Measurements from ENCODE around the gene SVEP1. TPM values are rescaled to one million over a fixed set of nuclear protein-coding genes. Genes with fewer than 3 reads are reported as not detected.

SVEP1 gene
- total RNA-seq, 1 donor from 2014 or later, result 19.7 TPM

DNA sequence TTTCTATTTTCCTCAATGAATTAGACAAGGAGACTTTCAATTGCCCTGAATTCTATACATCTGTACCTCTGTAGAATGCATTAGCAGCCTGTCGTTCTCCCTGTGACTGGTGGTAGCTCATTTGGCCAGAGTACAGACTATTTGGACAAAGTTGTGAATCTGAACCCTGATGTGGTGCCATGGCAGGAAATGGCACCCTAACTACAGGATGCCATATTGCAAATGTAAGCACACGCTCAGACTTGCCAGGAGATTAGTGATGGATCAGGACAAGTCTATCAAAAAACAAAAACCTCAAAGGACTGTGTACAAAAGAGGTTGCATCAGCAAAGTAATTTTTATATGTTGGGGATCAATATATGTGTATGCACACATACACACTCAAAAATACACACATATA is 58.3 kb downstream of the SVEP1 start:
- DNase-seq (ENCODE audit: low spot score), result no peak

DNA sequence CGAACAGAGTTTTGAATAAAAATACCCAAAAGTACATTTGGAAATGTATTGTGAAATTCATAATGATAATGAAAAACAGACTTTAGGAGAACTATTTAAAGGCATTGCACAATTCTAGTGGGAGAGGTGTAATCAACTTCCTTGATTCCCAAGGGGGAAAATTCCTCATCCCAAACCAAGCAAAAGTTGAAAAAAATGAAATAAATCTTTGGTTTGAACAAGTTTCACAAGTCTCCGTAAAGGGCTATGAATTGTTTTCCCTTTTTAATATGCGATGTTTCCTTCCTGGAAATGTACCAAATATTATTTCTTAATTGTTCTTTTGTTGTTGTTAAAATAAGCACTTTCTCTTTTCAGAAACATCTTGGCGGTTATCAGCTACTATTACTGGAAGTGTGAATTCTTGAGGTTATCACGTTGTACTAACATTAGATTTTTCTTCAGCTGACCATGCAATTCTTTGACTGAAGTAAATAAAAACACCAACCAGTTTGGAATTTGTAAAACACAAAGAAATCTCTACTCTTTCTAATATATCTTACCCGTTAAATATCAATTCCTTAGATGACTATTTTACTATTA is 59.3 kb downstream of the SVEP1 start:
- DNase-seq (ENCODE audit: low spot score), result no peak

DNA sequence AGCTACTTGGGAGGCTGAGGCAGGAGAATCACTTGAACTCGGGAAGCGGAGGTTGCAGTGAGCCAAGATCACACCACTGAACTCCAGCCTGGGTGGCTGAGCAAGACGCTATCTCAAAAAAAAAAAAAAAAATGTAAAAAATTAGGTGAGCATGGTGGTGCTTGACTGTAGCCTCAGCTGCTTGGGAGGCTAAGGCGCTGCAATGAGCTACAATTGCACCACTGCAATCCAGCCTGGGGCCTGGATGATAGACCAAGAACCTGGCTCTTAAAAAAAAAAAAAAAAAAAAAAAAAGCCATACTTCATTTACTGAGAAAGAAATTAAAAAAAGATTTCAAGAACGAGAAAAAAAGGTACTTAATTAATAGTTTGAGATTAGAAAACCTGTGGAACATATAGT is 62.1 kb downstream of the SVEP1 start:
- DNase-seq (ENCODE audit: low spot score), result no peak

DNA sequence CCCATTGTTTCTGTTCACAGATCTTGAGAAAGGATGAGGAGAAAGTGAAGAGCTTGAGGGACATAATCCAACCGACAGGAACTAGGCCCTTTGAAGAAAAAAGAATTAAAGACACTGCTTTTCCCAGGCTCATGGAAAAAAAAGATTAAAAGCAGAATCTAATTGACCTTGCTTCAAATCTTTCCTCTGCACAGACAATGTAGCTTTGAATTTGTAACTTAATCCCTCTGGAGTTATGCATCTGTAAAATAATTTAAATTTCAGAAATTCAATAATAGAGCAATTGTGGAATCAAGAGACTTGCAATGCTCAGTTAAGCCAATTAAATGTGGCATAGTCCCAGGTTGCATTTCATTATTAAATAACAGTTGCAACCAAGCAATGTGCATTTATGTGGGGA is 64.6 kb downstream of the SVEP1 start:
- no peak for DNase-seq (ENCODE audit: low spot score)

DNA sequence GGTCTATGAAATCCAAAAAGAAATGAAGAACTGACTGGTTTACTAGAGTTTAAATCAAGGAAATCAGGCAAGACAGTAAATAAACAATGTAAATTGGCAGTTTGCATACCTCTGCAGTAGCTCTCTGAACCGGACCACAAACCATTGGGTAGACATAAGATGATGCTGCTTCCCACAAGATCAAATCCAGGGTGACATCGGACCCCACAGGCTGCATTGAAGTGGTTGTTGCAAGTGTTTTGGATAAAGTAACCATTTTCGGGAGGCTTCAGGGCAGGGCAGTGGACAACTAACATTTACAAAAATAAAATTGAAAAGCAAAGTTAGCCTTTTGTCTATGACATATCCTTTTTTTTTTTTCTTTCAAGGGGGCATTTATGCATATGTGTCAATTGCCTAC is 66.7 kb downstream of the SVEP1 start:
- DNase-seq (ENCODE audit: low spot score), result no peak

DNA sequence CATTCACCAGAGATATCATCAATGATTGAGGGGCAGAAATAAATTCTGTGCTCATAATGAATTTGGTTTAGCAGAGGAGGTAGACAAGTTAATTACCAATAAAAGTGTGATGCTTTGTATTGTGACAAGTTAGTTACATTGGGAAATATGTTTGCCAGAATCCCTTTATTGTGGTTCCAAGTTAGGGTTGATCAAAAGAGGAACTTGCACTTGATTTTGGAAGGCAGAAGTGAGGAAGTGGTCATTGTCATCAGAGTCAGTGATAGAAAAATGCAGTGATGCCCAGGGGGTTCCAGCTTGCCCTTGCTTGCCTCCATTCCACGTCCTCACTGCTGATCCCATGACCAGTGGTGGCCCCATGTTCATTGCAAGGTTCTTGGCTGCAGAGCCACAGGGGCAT is 69.7 kb downstream of the SVEP1 start:
- no peak for DNase-seq (ENCODE audit: low spot score)

DNA sequence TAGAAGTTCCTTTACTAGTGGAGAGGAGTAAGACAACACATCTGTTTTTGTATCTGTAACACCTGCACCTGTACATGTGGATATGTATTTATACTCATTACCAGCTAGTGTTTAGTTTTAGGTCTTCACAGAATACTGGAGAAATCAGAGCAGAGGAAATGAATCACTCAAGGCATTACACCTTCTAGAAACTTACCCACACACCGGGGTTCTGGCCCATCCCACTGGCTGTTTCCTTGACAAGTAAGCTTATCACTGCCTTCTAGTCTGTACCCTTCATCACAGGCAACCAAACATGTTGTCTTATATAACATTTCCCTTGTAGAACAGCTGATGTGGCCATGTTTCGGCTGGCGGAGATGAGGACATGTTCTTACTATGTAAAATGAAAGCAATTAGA is 76.7 kb downstream of the SVEP1 start:
- no peak for DNase-seq (ENCODE audit: low spot score)

DNA sequence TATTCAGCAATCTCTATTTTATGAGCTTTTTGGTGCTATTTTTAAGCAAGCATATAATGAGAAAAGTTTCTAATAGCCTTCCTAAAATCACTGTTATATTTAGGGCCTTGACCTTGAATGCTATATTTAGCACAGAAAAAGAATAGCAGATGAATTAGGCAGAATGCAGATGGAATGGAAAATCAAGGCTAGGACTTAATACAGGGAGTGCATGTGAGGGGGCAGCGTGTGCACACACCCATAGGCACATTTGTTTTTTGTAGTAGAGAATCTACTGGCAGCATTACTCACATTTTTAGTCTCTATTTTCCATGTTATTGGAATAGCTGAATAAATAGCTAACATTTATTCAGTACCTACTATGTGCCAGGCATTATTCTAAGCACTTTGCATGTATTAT is 79.9 kb downstream of the SVEP1 start:
- no peak for DNase-seq (ENCODE audit: low spot score)

DNA sequence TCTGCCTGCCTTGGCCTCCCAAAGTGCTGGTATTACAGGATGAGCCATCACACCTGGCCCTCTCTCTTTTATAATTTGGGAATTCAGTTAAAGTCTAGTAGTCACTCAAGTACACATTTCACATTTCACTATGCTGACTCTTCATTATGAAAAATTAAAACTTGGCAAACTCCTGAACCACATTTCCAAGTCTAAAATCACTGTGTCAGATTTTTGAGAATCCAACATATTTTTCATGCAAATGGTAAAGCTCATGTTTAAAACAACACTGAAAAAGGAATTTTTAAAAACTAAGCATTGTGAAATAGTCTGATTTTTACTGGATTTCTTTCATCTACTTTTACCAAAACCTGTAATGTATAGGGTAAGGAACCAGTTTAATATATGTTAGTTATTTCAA is 92.3 kb downstream of the SVEP1 start:
- DNase-seq (ENCODE audit: low spot score), result no peak

DNA sequence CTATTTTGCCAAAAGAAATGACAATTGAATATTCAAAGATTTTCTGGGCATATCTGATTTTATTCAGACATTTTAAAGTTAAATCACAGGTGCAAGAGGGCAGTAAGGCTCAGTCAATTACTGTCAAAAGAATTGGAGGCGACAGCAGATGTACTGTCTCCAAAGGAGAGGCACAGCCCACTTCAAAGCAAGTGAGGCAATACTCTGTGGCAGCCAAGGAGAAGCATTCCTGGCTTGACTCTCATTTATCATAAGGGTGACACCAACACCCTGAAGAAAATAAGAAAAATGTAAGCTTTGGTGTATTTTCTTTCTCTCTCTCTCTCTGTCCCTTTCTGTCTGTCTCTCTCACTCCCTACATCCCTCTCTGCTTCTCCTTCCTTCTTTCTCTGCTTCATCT is 93.3 kb downstream of the SVEP1 start:
- DNase-seq (ENCODE audit: low spot score), result no peak

DNA sequence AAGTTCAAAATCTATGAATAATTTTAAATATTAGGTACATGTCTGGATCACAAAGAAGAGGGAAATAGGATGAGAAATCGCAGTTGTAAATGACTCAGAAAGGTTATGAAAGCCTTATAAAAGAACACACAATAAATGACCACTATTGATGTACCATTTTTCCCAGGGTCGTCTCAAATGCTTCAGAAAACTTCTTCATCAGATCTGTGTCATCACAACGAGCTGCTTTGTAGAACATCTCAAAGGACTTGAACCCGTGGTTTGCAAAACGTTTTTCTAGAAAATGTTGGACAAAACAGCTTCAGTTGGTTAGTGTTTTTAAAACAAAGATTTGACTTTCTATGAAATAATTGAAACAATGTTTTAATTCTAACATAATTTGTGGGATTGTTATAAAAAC is 100.1 kb downstream of the SVEP1 start:
- no peak for DNase-seq (ENCODE audit: low spot score)

DNA sequence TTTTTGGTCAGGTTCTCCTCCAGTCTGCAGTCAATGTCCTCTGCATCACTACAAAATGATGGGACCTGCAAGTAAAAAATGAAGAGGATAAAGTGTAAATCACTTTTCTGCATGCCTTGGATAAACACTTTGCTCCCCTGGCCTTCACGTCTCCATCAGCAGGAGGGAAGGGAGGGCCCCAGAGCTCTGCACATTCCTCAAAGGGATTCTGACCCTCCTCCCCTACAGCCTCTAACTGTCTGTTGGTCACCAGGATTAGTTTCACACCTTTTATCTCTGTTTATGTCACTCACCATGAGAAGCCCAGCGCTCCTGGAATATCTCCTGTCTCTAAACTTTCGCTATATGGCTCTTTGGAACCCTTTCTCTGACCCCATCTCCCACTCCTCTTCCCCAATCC is 103.3 kb downstream of the SVEP1 start:
- no peak for DNase-seq (ENCODE audit: low spot score)

DNA sequence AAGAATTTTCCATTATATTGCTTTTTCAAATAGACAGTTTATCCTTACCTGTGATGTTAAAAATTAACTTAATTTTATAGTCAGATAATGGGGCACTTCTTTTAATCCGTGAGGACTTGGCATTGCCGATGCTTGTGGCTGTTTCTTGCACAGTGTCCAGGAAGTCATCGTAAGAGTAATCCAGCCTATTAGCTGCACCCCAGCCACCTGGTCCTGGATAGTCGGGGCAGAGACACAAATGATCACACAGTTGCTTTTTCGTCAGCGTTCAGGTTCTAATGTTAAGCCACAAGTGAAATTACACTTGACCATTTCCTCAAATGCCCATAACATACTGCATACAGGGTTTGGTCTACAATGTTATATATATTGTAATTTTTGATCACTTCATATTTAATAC is 107.4 kb downstream of the SVEP1 start:
- no peak for DNase-seq (ENCODE audit: low spot score)

DNA sequence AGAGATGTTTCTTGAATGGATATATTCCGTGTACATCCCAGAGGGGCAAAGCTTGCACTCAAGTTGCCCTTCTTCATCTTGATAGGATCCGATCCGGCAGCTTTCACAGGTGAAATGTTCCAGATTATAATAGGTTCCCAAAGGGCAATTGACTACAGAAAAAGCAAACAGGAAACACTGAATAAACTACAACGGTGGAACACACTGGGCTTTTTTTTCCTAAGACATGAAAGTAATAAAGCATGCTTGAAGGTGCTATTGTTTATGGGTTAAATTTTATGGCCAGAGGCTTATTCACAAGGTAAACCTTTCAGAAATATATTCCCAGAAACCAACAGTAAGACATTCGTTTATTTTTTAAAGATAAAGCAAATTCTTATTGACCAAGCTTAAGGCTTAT is 110.6 kb downstream of the SVEP1 start:
- no peak for DNase-seq (ENCODE audit: low spot score)

DNA sequence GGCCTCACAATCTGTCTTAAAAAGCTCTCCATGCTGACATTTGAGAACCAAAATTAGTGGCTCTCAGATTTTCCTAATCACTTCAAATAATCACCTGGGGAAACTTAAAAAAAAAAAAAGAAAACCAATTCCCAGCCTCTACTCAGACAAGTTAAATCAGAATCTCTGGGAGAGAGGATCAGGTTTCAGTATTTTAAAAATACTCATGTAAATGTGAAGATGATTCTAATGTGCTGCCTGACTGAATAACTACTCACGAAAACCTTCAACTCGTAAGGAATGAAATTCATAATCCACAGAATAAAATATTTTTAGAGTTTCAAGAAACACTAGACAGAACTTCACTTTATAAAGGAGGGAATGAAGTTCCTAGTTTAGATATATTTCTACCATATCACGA is 114.4 kb downstream of the SVEP1 start:
- DNase-seq (ENCODE audit: low spot score), result no peak

DNA sequence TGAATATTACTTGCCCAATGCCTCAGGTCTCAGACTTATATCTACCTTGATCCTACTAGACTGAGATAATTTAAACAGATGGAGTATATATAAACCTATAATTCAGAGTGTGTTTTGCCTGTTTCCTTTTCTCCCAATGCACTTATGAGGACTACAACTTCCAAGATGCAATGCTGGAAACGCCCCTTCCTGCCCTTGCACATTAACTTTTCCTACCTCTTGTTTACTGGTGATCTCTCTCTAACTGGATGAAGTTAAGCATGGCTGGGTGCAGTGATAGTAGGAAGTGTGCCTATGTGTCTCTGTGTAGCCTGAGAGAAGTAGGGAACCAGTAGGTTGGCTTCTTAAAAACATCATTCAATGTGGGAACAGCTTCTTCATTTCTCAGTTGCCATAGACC is 115.2 kb downstream of the SVEP1 start:
- DNase-seq (ENCODE audit: low spot score), result no peak

DNA sequence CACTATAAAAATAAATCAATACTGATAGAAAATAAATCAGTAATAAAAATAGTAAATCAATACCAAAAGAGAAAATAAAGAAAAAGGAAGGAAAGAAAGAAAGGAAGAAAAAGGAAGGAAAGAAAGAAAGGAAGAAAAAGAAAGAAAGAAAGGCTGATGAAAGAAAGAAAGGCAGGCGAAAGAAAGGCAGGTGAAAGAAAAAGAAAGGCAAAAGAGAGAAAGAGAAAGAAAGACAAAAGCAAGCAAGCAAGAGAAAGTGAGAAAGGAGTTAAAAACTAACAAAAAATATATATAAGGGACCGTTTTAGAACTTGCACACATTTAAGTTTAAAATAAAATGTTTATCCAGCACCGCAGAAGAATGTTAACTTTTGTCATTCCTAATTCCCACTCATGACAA is 116.0 kb downstream of the SVEP1 start:
- DNase-seq (ENCODE audit: low spot score), result no peak

DNA sequence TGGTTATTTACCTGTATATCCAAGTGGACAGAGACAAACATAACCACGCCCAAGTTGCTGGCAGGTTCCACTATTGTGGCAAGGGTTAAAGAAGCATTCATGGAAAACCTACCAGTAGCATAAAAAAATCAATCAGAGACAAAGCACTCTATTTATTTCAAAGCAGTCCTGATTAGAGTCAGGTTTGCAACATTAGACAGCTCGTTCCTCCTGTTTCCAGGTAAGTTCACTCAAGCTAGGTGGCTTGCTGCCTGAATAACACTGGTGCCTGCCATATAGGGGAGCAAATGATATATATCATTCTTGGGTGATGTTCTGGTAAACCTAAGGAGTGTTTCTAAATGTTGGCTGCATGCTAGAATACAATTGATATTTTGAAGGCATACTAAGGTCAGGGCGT is 122.3 kb downstream of the SVEP1 start:
- no peak for DNase-seq (ENCODE audit: low spot score)

DNA sequence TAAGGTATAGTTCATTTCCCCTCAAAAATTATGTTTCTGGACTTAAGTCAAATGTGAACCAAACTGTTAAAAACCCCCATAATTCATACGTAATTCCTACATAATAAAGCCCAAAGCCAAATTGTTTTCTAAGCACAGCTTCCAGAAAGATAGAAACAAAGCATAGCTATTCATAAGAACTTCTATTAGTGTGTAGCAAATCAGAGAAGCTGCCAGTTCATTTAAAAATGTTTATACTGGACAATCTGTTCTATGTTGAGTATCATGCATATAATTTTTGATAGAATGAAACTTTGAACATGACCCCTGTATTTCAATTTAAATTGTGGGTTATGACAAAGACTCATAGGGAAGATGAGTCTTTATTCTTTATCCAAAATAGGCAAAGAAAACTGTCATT is 122.9 kb downstream of the SVEP1 start:
- DNase-seq (ENCODE audit: low spot score), result no peak

DNA sequence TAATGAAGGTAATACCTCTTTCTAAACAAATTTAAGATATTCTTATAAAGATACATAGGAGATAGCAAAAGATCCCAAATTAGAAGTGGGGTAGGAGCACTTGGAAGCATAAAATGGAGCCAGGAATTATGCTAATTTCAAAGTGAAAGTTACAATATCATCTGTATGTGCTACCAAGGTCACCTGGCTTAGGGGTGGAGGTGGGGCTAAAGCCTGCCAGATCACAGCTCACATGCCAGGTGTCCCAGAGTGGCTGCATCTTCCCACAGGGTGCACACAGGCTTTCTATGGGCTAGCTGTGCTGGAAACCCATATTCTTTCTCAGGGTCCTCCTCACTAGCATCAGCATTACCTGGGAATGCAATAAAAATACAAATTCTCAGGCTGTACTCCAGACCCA is 123.7 kb downstream of the SVEP1 start:
- no peak for DNase-seq (ENCODE audit: low spot score)

DNA sequence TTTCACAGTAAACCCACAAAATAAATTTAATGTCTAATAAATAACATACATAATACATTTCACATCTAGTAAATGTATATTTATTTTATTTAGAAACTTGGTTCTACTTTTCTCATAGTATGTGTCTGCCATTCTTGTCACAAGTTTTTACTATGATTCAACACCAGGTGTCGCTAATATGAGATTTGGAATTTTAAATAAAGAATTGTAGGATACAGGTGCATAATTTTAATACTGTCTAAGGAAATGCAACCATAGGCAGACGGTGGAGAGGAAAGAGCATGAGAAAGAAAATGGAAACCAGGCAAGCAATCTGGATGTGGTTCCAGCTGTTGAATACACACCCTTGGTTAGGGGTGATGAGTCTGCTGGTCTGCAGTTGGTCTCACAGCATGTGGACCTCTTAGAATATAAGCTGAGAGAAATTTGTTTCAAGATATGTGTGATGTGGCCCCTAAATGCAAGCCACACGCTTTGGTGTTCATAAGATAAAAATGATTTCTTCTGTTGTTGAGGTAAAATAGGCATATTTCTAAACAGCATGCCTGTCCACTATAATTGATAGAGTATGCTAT is 127.2 kb downstream of the SVEP1 start:
- no peak for DNase-seq (ENCODE audit: low spot score)

DNA sequence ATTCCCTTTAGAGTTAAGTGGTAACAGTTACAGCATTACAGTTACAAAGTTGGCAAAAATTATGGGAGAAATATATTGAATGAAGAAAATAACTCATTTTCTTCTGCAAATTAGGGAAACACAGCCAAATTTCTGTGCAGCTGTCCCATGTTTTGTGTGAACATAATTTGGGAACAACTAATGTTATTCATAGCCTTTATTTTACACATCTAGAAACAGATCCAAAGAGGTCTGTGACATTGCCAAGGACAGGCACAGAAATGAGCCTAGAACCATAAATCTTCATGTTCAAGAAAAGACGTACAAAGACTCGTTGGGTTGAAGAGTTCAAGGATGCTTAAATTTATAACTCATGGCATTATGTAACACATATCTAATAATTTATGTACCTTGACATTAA is 127.8 kb downstream of the SVEP1 start:
- DNase-seq (ENCODE audit: low spot score), result no peak

DNA sequence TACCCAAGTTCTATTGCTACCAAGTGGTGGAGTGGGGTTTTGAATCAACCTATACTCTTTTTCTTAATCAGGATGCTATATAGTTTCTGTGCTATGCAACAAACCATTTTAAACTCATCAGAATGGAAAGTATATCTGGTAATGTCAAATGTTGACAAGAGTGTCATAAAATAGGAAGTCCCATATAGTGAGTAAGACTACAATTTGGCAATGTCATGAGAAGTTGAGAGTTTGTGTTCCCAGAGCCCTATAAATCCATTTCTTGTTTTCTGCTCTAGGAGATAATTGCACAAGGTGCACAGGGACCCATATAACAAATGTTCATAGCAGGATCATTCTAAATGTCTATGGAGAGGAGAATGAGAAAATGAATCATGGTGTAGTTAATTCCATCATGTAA is 132.1 kb downstream of the SVEP1 start:
- no peak for DNase-seq (ENCODE audit: low spot score)

DNA sequence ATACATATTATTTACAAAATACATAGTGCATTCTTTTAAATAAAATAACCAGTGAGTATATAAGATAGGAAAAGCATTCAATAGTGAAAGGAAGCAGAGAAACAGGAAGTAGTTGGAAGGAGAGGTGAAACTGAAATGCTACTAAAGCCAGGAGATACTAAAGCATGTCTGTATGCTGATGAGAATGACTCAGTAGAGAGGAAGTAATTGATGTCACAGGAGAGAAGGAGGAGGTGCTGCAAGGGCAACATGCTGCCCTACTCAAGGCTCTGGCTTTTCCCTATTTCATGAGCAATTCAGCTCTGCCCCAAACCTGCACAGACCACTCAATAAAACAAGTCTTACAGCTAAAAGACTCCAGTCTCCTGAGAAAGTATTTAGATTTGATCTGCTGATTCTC is 133.4 kb downstream of the SVEP1 start:
- DNase-seq (ENCODE audit: low spot score), result no peak

All from ureter (tissue), 1 donor.